Activated CD4-positive, CD25-positive, alpha-beta regulatory T cell treated with anti-CD3 and anti-CD28 coated beads, Interleukin-2, amount 50 U/mL, for 24 hours (primary cell): ENCODE data around the gene TNNI2.
"Not testable (repeated sequence)": the region's sequence is repeated elsewhere in the genome, so short reads cannot be mapped to it uniquely, and the experiment has no call there.

Source experiments
- ATAC-seq, 2 donors: fragments of 150-1000 bp; cut with Tn5 transposase; one replicate each; pipeline ENCODE4 v1.10.0; 2021; ENCODE audit warnings: mild to moderate bottlenecking in 1 of 2, moderate library complexity in 1 of 2

Gene TNNI2

GRCh38 chr11:1875851-1876301 is 37.1 kb downstream of the TNNI2 start:
- not testable (repeated sequence) for ATAC-seq

GRCh38 chr11:1876361-1877063 is 37.7 kb downstream of the TNNI2 start:
- ATAC-seq: no peak

GRCh38 chr11:1877211-1878136 is 38.7 kb downstream of the TNNI2 start:
- ATAC-seq: no peak

GRCh38 chr11:1878137-1879031 is 39.6 kb downstream of the TNNI2 start:
- no peak for ATAC-seq

GRCh38 chr11:1879342-1879940 is 40.7 kb downstream of the TNNI2 start:
- ATAC-seq: no peak

GRCh38 chr11:1879941-1880720 is 41.4 kb downstream of the TNNI2 start:
- no peak for ATAC-seq

- ATAC-seq: no peak
These were observed 42.1 kb downstream of the TNNI2 start for GRCh38 chr11:1880746-1881441.

- ATAC-seq: no peak
These were observed 42.9 kb downstream of the TNNI2 start for GRCh38 chr11:1881442-1882264.

GRCh38 chr11:1882265-1883238 is 43.8 kb downstream of the TNNI2 start:
- peak; percentile 87 to 89 for ATAC-seq

GRCh38 chr11:1883346-1884302 is 44.8 kb downstream of the TNNI2 start:
- ATAC-seq: no peak

GRCh38 chr11:1884303-1884700 is 45.5 kb downstream of the TNNI2 start:
- ATAC-seq: no peak

- not testable (repeated sequence) for ATAC-seq
These were observed 47.8 kb downstream of the TNNI2 start for GRCh38 chr11:1886551-1886950.

- no peak for ATAC-seq
These were observed 48.9 kb downstream of the TNNI2 start for GRCh38 chr11:1887451-1888346.

- ATAC-seq: no peak
These were observed 49.6 kb downstream of the TNNI2 start for GRCh38 chr11:1888347-1888753.

- no peak for ATAC-seq
These were observed 50.0 kb downstream of the TNNI2 start for GRCh38 chr11:1888811-1889210.

- ATAC-seq: peak; percentile 79 to 83
These were observed 50.6 kb downstream of the TNNI2 start for GRCh38 chr11:1889224-1889930.
